GM12892 (cell line): ENCODE data around the gene SMARCB1.

ENCODE experiments used
- POLR2A ChIP-seq: IDR thresholded peaks from 2 replicates; pipeline ENCODE4 v1.6.1; 2011; ENCODE audit warnings: low read depth, low read length, control low read depth
- POLR2AphosphoS5 ChIP-seq: IDR thresholded peaks from 2 replicates; pipeline ENCODE4 v1.6.1; 2011; ENCODE audit warnings: low read depth, low read length, control low read depth

DNA sequence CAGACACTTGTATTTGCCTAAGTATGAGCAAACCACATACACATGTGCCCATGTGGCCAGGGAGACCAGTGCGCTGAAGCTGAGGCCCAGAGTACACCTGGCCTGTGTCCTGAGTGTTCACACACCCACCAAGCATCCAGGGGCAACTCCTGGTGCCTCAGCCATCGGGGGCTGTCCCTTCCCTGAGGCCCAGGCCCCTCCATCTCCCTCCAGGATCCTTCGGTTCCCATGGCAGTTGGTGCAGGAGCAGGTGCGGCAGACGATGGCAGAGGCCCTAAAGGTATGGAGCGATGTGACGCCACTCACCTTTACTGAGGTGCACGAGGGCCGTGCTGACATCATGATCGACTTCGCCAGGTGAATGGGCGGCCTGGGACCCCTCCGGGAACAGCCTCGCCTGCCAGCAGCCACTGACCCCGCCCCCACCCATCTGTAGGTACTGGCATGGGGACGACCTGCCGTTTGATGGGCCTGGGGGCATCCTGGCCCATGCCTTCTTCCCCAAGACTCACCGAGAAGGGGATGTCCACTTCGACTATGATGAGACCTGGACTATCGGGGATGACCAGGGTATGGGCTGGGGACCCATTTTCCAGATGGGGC lies 6.5 kb upstream of the SMARCB1 start:
- TF ChIP-seq POLR2A = no peak
- TF ChIP-seq POLR2AphosphoS5 = no peak
